Effector memory CD4-positive, alpha-beta T cell (primary cell): ENCODE data around the gene IGSF9.

ENCODE experiments used
- DNase-seq, 3 donors: peaks; one replicate each; pipeline ENCODE4 v3.0.0-alpha.2; 2020
- H3K27ac ChIP-seq: 2 replicates; pipeline ENCODE4 v1.7.0; 2013; ENCODE audit warnings: mild to moderate bottlenecking, low read length, moderate library complexity; ENCODE audit not compliant: insufficient read depth, poor library complexity, severe bottlenecking
- H3K27me3 ChIP-seq: replicated peaks from 2 replicates; pipeline ENCODE4 v1.7.0; 2013; ENCODE audit warnings: mild to moderate bottlenecking, low read length; ENCODE audit not compliant: insufficient read depth, control insufficient read depth, poor library complexity, severe bottlenecking
- H3K36me3 ChIP-seq: 2 replicates; pipeline ENCODE4 v1.7.0; 2013; ENCODE audit warnings: mild to moderate bottlenecking, low read length, moderate library complexity; ENCODE audit not compliant: control insufficient read depth, insufficient read depth
- H3K4me1 ChIP-seq: 2 replicates; pipeline ENCODE4 v1.7.0; 2013; ENCODE audit warnings: low read length, mild to moderate bottlenecking; ENCODE audit not compliant: control insufficient read depth, insufficient read depth, poor library complexity, severe bottlenecking
- H3K4me3 ChIP-seq: 2 replicates; pipeline ENCODE4 v1.7.0; 2013; ENCODE audit warnings: low read length, low read depth, mild to moderate bottlenecking; ENCODE audit not compliant: insufficient read depth, poor library complexity, severe bottlenecking
- H3K9me3 ChIP-seq: 2 replicates; pipeline ENCODE4 v1.7.0; 2013; ENCODE audit warnings: mild to moderate bottlenecking, low read length, moderate library complexity; ENCODE audit not compliant: control insufficient read depth

IGSF9 gene

GRCh38 chr1:159941141-159941540 lies 4.3 kb downstream of the IGSF9 start:
- DNase-seq: no peak
- Histone ChIP-seq H3K36me3 (no peaks in the 10 kb centered on the region), H3K4me1 (peaks cover 14% of the 10 kb centered on the region), H3K27ac (no peak overlapping the region), H3K27me3 (peaks cover 21% of the 10 kb centered on the region), H3K9me3 (no peaks in the 10 kb centered on the region), H3K4me3 (no peak overlapping the region)

GRCh38 chr1:159940006-159940620 lies 5.3 kb downstream of the IGSF9 start:
- Histone ChIP-seq H3K27me3 (peaks cover 14% of the 10 kb centered on the region), H3K9me3 (no peaks in the 10 kb centered on the region), H3K27ac (no peak overlapping the region), H3K4me1 (peaks cover 11% of the 10 kb centered on the region), H3K4me3 (no peak overlapping the region), H3K36me3 (no peaks in the 10 kb centered on the region)
- no peak for DNase-seq

DNA sequence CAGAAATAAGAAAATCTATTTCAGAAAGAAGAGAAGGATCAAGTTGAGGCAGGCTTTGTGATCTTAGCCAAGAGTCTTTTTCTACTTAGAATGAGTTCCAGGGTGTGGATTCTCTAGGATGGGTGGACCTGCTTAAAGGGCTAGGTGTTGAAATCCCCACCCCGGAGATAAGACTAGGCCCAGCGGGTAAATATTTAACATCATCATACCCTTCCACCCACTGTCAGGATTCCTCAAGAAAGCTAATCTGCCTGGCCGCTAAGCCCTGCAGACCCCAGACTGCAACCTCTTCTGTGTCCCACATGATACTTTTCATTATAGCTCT lies 5.8 kb downstream of the IGSF9 start:
- peaks cover 6% of the 10 kb centered on the region for H3K4me1 ChIP-seq

GRCh38 chr1:159938905-159939677 lies 6.3 kb downstream of the IGSF9 start:
- no peak overlapping the region for H3K4me3 ChIP-seq
- DNase-seq: no peak
- H3K9me3 ChIP-seq: no peaks in the 10 kb centered on the region
- H3K27me3 ChIP-seq: peaks cover 4% of the 10 kb centered on the region
- H3K36me3 ChIP-seq: no peaks in the 10 kb centered on the region
- no peak overlapping the region for H3K27ac ChIP-seq
- peaks cover 6% of the 10 kb centered on the region for H3K4me1 ChIP-seq

More for the DNA sequence above, 5.8 kb downstream of the IGSF9 start:
- peaks cover 10% of the 10 kb centered on the region for H3K27me3 ChIP-seq
- no peak for DNase-seq
- no peak overlapping the region for H3K4me3 ChIP-seq
- no peaks in the 10 kb centered on the region for H3K36me3 ChIP-seq
- no peaks in the 10 kb centered on the region for H3K9me3 ChIP-seq
- H3K27ac ChIP-seq: no peak overlapping the region

GRCh38 chr1:159938211-159938852 lies 7.1 kb downstream of the IGSF9 start:
- DNase-seq: no peak
- H3K9me3 ChIP-seq: no peaks in the 10 kb centered on the region

DNA sequence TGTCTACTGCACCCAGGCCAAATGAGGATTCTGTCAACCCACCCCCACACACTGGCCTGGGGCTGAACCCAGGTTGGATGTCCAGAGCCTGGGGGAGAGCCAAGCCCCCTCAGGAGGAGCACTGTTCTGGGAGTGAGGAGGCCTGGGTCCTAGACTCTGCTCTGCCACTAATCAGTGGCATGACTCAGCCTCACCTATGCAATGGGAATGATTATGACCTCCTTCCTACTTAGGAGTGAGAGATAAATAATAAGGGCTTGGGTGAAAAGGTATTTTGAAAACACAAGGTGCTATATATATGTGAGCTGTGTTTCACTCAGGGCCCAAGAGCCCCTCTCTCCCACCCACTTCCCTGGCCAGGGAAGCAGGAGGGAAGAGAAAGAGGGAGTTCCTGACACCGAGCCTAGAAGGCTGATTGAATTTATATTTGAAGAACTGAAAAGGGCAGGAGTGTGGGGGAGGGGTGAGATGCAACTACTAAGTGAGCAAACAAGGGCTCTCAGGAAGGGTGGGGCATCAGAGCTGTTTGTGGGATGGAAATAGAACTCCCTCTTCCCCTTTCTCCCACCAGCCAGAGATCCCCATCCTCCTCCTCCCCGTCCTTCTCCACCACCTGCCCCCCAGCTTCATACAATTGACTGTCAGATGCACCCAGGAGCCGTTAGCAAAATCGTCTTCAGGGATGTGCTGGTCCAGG lies 8.2 kb downstream of the IGSF9 start:
- Histone ChIP-seq H3K27me3 (no peaks in the 10 kb centered on the region), H3K4me1 (peaks cover 6% of the 10 kb centered on the region), H3K27ac (no peak overlapping the region), H3K4me3 (no peak overlapping the region), H3K9me3 (no peaks in the 10 kb centered on the region), H3K36me3 (no peaks in the 10 kb centered on the region)
- DNase-seq: no peak

More at GRCh38 chr1:159938211-159938852, 7.1 kb downstream of the IGSF9 start:
- H3K27me3 ChIP-seq: no peaks in the 10 kb centered on the region
- no peak overlapping the region for H3K27ac ChIP-seq
- peaks cover 6% of the 10 kb centered on the region for H3K4me1 ChIP-seq
- H3K4me3 ChIP-seq: no peak overlapping the region
- H3K36me3 ChIP-seq: no peaks in the 10 kb centered on the region

- H3K27ac ChIP-seq: no peak overlapping the region
- no peaks in the 10 kb centered on the region for H3K36me3 ChIP-seq
- no peak overlapping the region for H3K4me3 ChIP-seq
- no peaks in the 10 kb centered on the region for H3K27me3 ChIP-seq
- peaks cover 6% of the 10 kb centered on the region for H3K4me1 ChIP-seq
- DNase-seq: peak; percentile 66 to 72 (median 67)
- H3K9me3 ChIP-seq: no peaks in the 10 kb centered on the region
These were observed 9.0 kb downstream of the IGSF9 start for GRCh38 chr1:159936273-159936904.

- no peaks in the 10 kb centered on the region for H3K27me3 ChIP-seq
These were observed 9.6 kb downstream of the IGSF9 start for GRCh38 chr1:159935719-159936272.

DNA sequence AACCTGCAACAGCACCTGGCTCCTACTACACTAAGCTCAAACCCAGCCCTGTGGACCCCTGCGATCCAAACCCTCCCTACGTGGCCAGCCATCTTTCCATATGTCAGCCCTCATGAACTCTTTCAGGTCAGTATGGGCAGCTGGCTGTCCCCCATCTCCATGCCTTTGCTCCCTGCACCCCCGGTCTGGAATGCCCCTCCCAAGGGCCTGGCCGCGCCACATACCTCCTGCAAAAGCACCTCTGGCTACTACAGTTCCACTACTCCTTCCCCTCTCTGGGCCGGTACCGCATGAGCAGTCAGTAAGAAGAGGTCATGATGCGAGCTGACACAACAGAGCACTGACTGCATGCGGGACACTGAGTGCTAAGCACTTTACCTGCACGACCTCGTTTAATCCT lies 10.1 kb downstream of the IGSF9 start:
- Histone ChIP-seq H3K4me3 (no peak overlapping the region), H3K27ac (no peak overlapping the region), H3K9me3 (no peaks in the 10 kb centered on the region), H3K4me1 (peaks cover 6% of the 10 kb centered on the region), H3K27me3 (no peaks in the 10 kb centered on the region), H3K36me3 (no peaks in the 10 kb centered on the region)
- DNase-seq: no peak

More at GRCh38 chr1:159935719-159936272, 9.6 kb downstream of the IGSF9 start:
- H3K4me1 ChIP-seq: peaks cover 6% of the 10 kb centered on the region
- H3K27ac ChIP-seq: no peak overlapping the region
- no peaks in the 10 kb centered on the region for H3K36me3 ChIP-seq
- no peak for DNase-seq
- no peak overlapping the region for H3K4me3 ChIP-seq
- no peaks in the 10 kb centered on the region for H3K9me3 ChIP-seq
